ENCODE data around the gene REN. TPM values are rescaled to one million over a fixed set of nuclear protein-coding genes. Genes with fewer than 3 reads are reported as not detected.

The REN gene
- total RNA-seq, 1 donor from 2014 or later = not detected

DNA sequence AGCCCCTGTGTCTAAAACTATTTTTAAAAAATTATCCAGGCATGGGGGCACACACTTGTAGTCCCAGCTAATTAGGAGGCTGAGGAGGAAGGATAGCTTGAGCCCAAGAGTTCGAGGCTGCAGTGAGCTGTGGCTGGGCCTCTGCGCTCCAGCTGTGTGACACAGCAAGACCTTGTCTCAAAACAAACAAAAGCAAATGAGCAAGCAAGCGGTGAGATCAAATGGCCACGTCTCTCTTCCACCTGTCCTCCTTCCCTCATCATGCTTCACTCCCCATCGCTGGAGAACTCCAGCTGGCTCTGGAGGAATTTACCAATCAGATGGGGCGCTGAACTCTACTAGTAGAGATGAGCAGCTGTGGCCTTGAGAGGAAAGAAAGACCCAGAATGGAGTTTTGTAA lies 14.0 kb upstream of the REN start:
- Mint-ChIP-seq H3K4me1 (no peaks in the 10 kb centered on the region), H3K36me3 (ENCODE audit: low read depth) (no peaks in the 10 kb centered on the region), H3K27ac (no peak overlapping the region), H3K4me3 (no peak overlapping the region), H3K9me3 (no peaks in the 10 kb centered on the region), H3K27me3 (no peaks in the 10 kb centered on the region)
- POLR2A ChIA-PET = interaction anchor here (0.6 kb wide), 1 partner anchor 574 kb away, joined by 6 read pairs; no protein-coding TSS in a partner anchor
- DNase-seq (no peak), ATAC-seq (ENCODE audit: low read depth) (no peak)
- TF ChIP-seq, protein P1, sequence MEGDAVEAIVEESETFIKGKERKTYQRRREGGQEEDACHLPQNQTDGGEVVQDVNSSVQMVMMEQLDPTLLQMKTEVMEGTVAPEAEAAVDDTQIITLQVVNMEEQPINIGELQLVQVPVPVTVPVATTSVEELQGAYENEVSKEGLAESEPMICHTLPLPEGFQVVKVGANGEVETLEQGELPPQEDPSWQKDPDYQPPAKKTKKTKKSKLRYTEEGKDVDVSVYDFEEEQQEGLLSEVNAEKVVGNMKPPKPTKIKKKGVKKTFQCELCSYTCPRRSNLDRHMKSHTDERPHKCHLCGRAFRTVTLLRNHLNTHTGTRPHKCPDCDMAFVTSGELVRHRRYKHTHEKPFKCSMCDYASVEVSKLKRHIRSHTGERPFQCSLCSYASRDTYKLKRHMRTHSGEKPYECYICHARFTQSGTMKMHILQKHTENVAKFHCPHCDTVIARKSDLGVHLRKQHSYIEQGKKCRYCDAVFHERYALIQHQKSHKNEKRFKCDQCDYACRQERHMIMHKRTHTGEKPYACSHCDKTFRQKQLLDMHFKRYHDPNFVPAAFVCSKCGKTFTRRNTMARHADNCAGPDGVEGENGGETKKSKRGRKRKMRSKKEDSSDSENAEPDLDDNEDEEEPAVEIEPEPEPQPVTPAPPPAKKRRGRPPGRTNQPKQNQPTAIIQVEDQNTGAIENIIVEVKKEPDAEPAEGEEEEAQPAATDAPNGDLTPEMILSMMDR (IDR thresholded peaks at IDR 0.05) = no peak
- intact Hi-C loops (cut with micrococcal nuclease) = no loop called here
- CTCF ChIA-PET = no interaction called here

DNA sequence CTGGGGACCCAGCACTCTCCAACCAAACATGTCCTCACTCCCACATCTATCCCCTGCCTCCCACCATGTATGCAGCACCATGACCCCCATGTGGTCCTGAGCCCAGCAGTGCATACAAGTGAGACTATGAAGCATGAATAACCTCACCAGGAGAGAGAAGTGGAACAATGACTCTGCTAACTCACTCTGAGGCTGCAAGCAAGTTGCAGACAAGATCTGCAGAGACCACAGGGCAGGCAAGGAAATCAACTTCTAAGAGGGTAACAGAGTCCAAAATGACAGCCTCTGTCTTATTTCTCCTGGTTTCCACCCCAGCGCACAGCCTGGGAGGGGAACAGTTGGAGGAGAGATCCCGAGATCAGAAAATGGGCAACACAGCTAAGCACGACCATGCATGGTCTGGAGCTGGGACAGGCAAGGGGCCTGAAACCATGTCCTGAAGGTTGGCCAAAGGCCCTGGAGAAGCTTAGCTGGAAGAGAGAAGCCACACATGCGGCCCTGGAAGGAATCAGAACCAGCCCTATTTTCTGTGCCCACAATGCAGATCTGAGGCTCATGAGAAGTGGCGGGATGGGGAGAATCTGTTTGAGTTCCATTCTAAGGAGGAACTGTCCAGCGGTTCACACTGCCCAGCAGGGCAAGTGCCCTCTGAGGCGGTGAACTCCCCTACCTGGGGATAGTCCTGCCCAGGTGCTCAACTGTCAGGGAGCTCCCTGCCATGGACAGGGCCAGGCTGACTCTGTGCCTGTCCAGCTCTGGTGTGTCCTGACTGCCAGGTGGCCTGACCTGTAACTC lies 12.5 kb upstream of the REN start:
- ChIA-PET POLR2A (no interaction called here), CTCF (interaction anchor here (0.8 kb wide), 1 partner anchor 16 kb away, joined by 3 read pairs; no protein-coding TSS in a partner anchor)

DNA sequence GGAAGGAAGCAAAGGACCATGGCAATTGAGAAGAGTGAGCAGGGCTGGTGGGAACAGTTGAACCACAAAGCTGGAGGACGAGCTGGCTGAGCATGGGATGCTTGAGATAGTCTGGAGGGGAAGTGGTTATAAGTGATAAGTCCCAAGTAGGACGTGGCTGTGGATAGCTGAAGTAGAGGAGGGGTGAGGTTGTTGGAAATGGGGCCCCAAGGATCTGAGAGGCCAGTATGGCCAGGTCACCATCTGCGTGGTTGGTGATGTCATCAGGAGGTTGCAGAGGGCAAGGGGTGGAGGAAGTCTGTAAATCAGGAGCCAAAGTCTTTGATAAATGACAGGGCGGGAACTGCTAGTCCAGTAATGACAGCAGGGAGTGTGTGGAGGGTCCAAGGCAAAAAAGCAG lies 11.0 kb upstream of the REN start:
- Mint-ChIP-seq H3K4me3 (no peak overlapping the region), H3K27ac (no peak overlapping the region), H3K36me3 (ENCODE audit: low read depth) (no peaks in the 10 kb centered on the region), H3K27me3 (peaks cover 4% of the 10 kb centered on the region), H3K9me3 (peaks cover 3% of the 10 kb centered on the region), H3K4me1 (no peaks in the 10 kb centered on the region)
- DNase-seq (no peak), ATAC-seq (ENCODE audit: low read depth) (no peak)
- POLR2A ChIA-PET = no interaction called here
- CTCF ChIA-PET = no interaction called here
- intact Hi-C loops (cut with micrococcal nuclease) = no loop called here
- TF ChIP-seq, protein P1 (IDR thresholded peaks at IDR 0.05) = no peak

More for the DNA sequence above, 12.5 kb upstream of the REN start:
- DNase-seq (no peak), ATAC-seq (ENCODE audit: low read depth) (no peak)
- Mint-ChIP-seq H3K27me3 (peaks cover under 1% of the 10 kb centered on the region), H3K27ac (no peak overlapping the region), H3K4me1 (no peaks in the 10 kb centered on the region), H3K4me3 (no peak overlapping the region), H3K36me3 (ENCODE audit: low read depth) (no peaks in the 10 kb centered on the region), H3K9me3 (peaks cover 1% of the 10 kb centered on the region)
- intact Hi-C loops (cut with micrococcal nuclease) = no loop called here
- TF ChIP-seq, protein P1 (IDR thresholded peaks at IDR 0.05) = no peak

GRCh38 chr1:204176049-204176448 lies 9.9 kb upstream of the REN start:
- no peak overlapping the region for H3K4me3 Mint-ChIP-seq
- intact Hi-C loops (cut with micrococcal nuclease) = no loop called here
- no peak for ATAC-seq (ENCODE audit: low read depth)
- DNase-seq = no peak
- H3K4me1 Mint-ChIP-seq = no peaks in the 10 kb centered on the region
- CTCF ChIA-PET = interaction anchor here (1.4 kb wide), 1 partner anchor 9 kb away, joined by 3 read pairs; no protein-coding TSS in a partner anchor
- TF ChIP-seq, protein P1 (IDR thresholded peaks at IDR 0.05) = no peak
- no peak overlapping the region for H3K27ac Mint-ChIP-seq
- H3K27me3 Mint-ChIP-seq = peaks cover 4% of the 10 kb centered on the region
- POLR2A ChIA-PET = no interaction called here
- peaks cover 3% of the 10 kb centered on the region for H3K36me3 Mint-ChIP-seq (ENCODE audit: low read depth)
- H3K9me3 Mint-ChIP-seq = peaks cover 3% of the 10 kb centered on the region

DNA sequence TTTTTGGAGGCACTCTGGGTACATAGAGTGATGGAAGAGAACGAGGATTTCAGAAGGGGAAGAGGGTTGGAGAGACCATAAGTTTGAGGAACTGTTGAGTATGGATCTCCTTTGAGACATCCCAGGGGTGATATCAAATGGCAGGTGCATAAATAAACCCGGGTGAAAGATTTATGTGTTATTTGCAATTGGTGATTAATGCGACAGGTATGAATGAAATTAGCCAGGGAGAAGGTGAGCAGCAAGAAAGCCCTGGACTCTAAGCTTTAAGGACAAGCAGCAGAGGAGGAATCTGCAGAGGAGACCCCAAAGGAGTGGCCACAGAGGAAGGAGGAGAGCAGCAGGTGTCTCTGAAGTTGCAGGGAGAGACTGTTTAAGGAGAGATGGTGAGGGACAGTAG lies 8.8 kb upstream of the REN start:
- no peak overlapping the region for H3K4me3 Mint-ChIP-seq
- intact Hi-C loops (cut with micrococcal nuclease) = no loop called here
- TF ChIP-seq, protein P1 (IDR thresholded peaks at IDR 0.05) = no peak
- ATAC-seq (ENCODE audit: low read depth) (no peak), DNase-seq (no peak)
- ChIA-PET POLR2A (no interaction called here), CTCF (no interaction called here)
- peaks cover 5% of the 10 kb centered on the region for H3K36me3 Mint-ChIP-seq (ENCODE audit: low read depth)
- H3K9me3 Mint-ChIP-seq = peaks cover 11% of the 10 kb centered on the region
- no peak overlapping the region for H3K27ac Mint-ChIP-seq
- peaks cover 4% of the 10 kb centered on the region for H3K27me3 Mint-ChIP-seq
- no peaks in the 10 kb centered on the region for H3K4me1 Mint-ChIP-seq
